Adrenal gland (tissue), 12 donors: ENCODE data around the gene COL1A2. TPM values are rescaled to one million over a fixed set of nuclear protein-coding genes. Genes with fewer than 3 reads are reported as not detected.

Experiments
- DNase-seq, 7 donors: peaks; one replicate each; pipeline ENCODE4 v3.0.0-alpha.2; 2019 to 2020
- H3K27ac ChIP-seq, 5 donors: fragments of 200-600 bp; sonication (generic) in 4 of 5; 1 replicate in 3 of 5; 2 replicates in 2 of 5; pipeline versions ENCODE4 v1.5.1 to v1.8.0; 2016 to 2020; ENCODE audit warnings: mild to moderate bottlenecking in 1 of 5
- H3K27me3 ChIP-seq: fragments of 200-600 bp; 2 replicates; pipeline ENCODE4 v1.8.0; 2021
- H3K36me3 ChIP-seq, 2 donors: fragments of 200-600 bp; replicated peaks in 1 of 2; 1 replicate in 1 of 2; 2 replicates in 1 of 2; pipeline versions ENCODE4 v1.5.1 to v1.8.0; 2018 to 2022
- H3K4me1 ChIP-seq, 2 donors: fragments of 200-600 bp; replicated peaks in 1 of 2; 1 replicate in 1 of 2; 2 replicates in 1 of 2; pipeline versions ENCODE4 v1.5.1 to v1.8.0; 2018 to 2021
- H3K4me3 ChIP-seq, 4 donors: fragments of 200-600 bp; sonication (generic) in 3 of 4; one replicate each; pipeline ENCODE4 v1.5.1; 2016 to 2018
- H3K9me3 ChIP-seq, 3 donors: fragments of 200-600 bp; sonication (generic) in 1 of 3; replicated peaks in 1 of 3; 1 replicate in 2 of 3; 2 replicates in 1 of 3; pipeline versions ENCODE4 v1.5.1 to v1.8.0; 2016 to 2021
- CTCF ChIP-seq, 6 experiments: fragments of 450-650 bp in 4 of 6; fragments of 200-600 bp in 2 of 6; sonication (generic) in 1 of 6; IDR thresholded peaks; 1 replicate in 5 of 6; 2 replicates in 1 of 6; pipeline versions ENCODE4 v1.5.1 to v1.8.0; 2016 to 2021; ENCODE audit warnings: antibody characterized with exemption in 6 of 6, mild to moderate bottlenecking in 2 of 6, moderate library complexity in 1 of 6
- POLR2A ChIP-seq, 2 donors: fragments of 450-650 bp; IDR thresholded peaks; one replicate each; pipeline ENCODE4 v1.6.1; 2017; ENCODE audit warnings: antibody characterized with exemption in 2 of 2, mild to moderate bottlenecking in 2 of 2, moderate library complexity in 1 of 2
- WGBS, 4 donors: extraction: QIAGEN DNeasy Blood & Tissue Kit in 2 of 4; methylation state at CpG; one replicate each; pipeline versions ENCODE4 v1.1.5 to v1.1.7; 2013 to 2017; 5-methylcytosine and 5-hydroxymethylcytosine counted together
- intact Hi-C, 2 donors: fragments of 100-400 bp; cut with DNase I; formaldehyde crosslinking; loops; one replicate each; pipeline versions ENCODE4 v1.14.1 to v1.15.0; 2022 to 2023
- polyA plus RNA-seq, 3 donors: library from polyadenylated mRNA; stranded (reverse); fragments of 200-250 nt in 2 of 3; fragments of 350-450 nt in 1 of 3; fragmentation: Illumina TruSeq in 1 of 3; extraction: RNeasy Lipid Tissue Mini Kit (QIAGEN cat#74804) in 1 of 3; gene quantifications; one replicate each; pipeline ENCODE4 v1.2.3, GENCODE V29; 2013 to 2014
- total RNA-seq, 9 donors: library from RNA; depleted of rRNA in 4 of 9; stranded (reverse); fragments of >200 nt in 4 of 9; fragments of 120-200 nt in 1 of 9; fragmentation: NEBNext Ultra II Directional in 1 of 9; extraction: Animal tissue kit (Norgen Biotek cat#: 25700) in 1 of 9; gene quantifications; one replicate each; pipeline versions ENCODE4 v1.1.0 to v1.2.4, GENCODE V29; 2013 to 2023
- donor health status: healthy with polysubstance abuse.
- donor health status: Bipolar disorder and iron deficiency.
- donor health status: DM: yes; HTN: yes; CAD: no.
- donor health status: DM: no; HTN: no; CAD: no.
- donor health status: DM: no; HTN: no; CAD: no.
- donor health status: DM: yes; HTN: yes; CAD: no.

COL1A2 gene
- total and polyA plus RNA-seq, 12 donors, result 74.6 to 475 (median 182) TPM

- no peaks in the 10 kb centered on the region for H3K36me3 ChIP-seq
- no peaks in the 10 kb centered on the region for H3K4me1 ChIP-seq
- H3K9me3 ChIP-seq, result no peaks in the 10 kb centered on the region
- no peaks in the 10 kb centered on the region for H3K27me3 ChIP-seq
- intact Hi-C loops, result no loop called here
- WGBS, 4 donors, result 48 to 78% (median 61%) methylated on average over 1 of the region's 1 CpG
- H3K27ac ChIP-seq, result no peak overlapping the region
- TF ChIP-seq POLR2A (IDR thresholded peaks at IDR 0.05), result no peak
- no peak for TF ChIP-seq CTCF (IDR thresholded peaks at IDR 0.05)
- H3K4me3 ChIP-seq, result no peak overlapping the region
- no peak for DNase-seq
Observed at GRCh38 chr7:94350734-94351133, 44.0 kb upstream of the COL1A2 start.

- DNase-seq, result no peak
- no peak overlapping the region for H3K27ac ChIP-seq
- intact Hi-C loops, result no loop called here
- H3K36me3 ChIP-seq, result no peaks in the 10 kb centered on the region
- H3K4me3 ChIP-seq, result no peak overlapping the region
- no peaks in the 10 kb centered on the region for H3K27me3 ChIP-seq
- H3K9me3 ChIP-seq, result no peaks in the 10 kb centered on the region
- H3K4me1 ChIP-seq, result no peaks in the 10 kb centered on the region
- WGBS, 4 donors, result 69 to 80% (median 75%) methylated on average over 4 of the region's 4 CpGs
- TF ChIP-seq CTCF (IDR thresholded peaks at IDR 0.05) (no peak), POLR2A (IDR thresholded peaks at IDR 0.05) (no peak)
Observed at GRCh38 chr7:94351703-94352102, 43.0 kb upstream of the COL1A2 start.

- no peaks in the 10 kb centered on the region for H3K4me1 ChIP-seq
- intact Hi-C loops, result no loop called here
- DNase-seq, result no peak
- no peak overlapping the region for H3K4me3 ChIP-seq
- H3K27me3 ChIP-seq, result no peaks in the 10 kb centered on the region
- no peak overlapping the region for H3K27ac ChIP-seq
- TF ChIP-seq POLR2A (IDR thresholded peaks at IDR 0.05), result no peak
- H3K36me3 ChIP-seq, result no peaks in the 10 kb centered on the region
- WGBS, 4 donors, result 70 to 83% (median 75%) methylated on average over 7 of the region's 7 CpGs
- H3K9me3 ChIP-seq, result no peaks in the 10 kb centered on the region
Observed at GRCh38 chr7:94352887-94353286, 41.8 kb upstream of the COL1A2 start.

- TF ChIP-seq CTCF (IDR thresholded peaks at IDR 0.05) (no peak), POLR2A (IDR thresholded peaks at IDR 0.05) (no peak)
- Histone ChIP-seq H3K9me3 (no peaks in the 10 kb centered on the region), H3K27ac (no peak overlapping the region), H3K36me3 (no peaks in the 10 kb centered on the region), H3K4me3 (no peak overlapping the region), H3K27me3 (no peaks in the 10 kb centered on the region), H3K4me1 (no peaks in the 10 kb centered on the region)
- intact Hi-C loops, result no loop called here
- no peak for DNase-seq
Observed at GRCh38 chr7:94354953-94355352, 39.7 kb upstream of the COL1A2 start.

GRCh38 chr7:94355454-94355853 is 39.2 kb upstream of the COL1A2 start:
- no peak for TF ChIP-seq POLR2A (IDR thresholded peaks at IDR 0.05)
- no peak for TF ChIP-seq CTCF (IDR thresholded peaks at IDR 0.05)
- Histone ChIP-seq H3K27ac (peak overlapping the region in 1 of 5 donors; percentile 53), H3K27me3 (no peaks in the 10 kb centered on the region), H3K36me3 (no peaks in the 10 kb centered on the region), H3K4me3 (no peak overlapping the region), H3K9me3 (no peaks in the 10 kb centered on the region), H3K4me1 (no peaks in the 10 kb centered on the region)
- intact Hi-C loops, result no loop called here
- 74 to 77% (median 75%) methylated on average over 7 of the region's 7 CpGs for WGBS, 4 donors
- no peak for DNase-seq
